Airway epithelial cell (primary cell): ENCODE measurements around the gene TPST1. TPM values are rescaled to one million over a fixed set of nuclear protein-coding genes. Genes with fewer than 3 reads are reported as not detected.

Experiments
- total RNA-seq: library from RNA; depleted of rRNA; stranded (reverse); fragments of >200 nt; gene quantifications from 2 replicates; pipeline ENCODE4 v1.2.3, GENCODE V29; 2015

The TPST1 gene
- 14.8 and 19.1 TPM in 2 replicates for total RNA-seq

DNA sequence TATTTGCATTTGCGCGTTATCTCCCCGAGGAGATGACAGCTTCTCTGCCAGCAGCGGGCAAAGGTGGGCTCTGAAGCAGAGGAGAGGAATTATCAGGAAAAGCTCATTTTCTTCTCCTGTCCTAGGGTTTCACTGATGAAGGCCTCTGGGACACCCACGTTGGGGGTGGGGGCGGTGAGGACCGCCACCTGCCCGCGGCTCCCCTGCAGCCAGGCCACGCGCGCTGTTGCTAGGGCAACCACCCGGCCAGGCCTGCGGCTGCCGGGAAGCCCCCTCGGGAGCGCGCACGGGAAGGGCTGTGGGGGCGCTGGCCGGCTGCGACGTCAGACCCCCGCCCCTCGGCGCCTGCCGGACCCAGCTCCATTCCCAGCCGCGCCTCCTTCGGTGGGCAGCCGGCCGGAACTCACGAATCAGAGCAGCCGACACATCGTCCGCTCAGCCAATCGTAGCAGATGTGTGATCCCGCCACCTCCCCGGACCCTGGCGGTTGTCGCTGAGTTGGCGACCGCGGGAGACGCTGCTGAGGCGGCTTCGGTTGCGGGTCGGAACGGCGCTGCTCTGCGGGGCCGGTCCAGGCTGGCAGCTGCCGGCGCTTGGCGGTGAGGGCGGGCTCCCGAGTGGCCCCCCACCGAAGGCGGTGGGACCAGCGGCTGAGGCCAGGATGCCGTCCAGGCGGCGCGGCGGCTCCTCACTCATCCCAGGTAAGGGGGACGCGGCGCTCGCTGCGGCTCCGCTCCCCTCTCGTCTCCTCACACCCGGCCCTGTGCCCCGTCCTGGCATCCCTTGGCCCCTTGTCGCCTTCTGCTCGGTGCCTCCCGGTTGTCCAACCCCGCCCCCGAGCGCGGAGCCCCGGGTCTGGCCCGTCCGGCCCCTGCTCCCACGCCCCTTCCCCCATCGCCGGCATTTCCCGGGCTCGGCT, at the start of gene TPST1:
Gene TPST1 (plus strand): TSS at position 513 of the 919 bp plus-strand sequence. CDS start 35,092 bp downstream, outside the sequence.

Other genes starting within 250 kb of the TPST1 start
- 10.1 and 16.1 TPM in 2 replicates for gene GUSB, start 223.1 kb upstream of the TPST1 start, total RNA-seq
- gene ASL, start 129.5 kb upstream of the TPST1 start, total RNA-seq: 40.2 and 49.4 TPM in 2 replicates
- 28.8 and 43.3 TPM in 2 replicates for gene CRCP, start 90.5 kb upstream of the TPST1 start, total RNA-seq